COLO668 (cell line): Measurements from ENCODE around the gene CATSPERB.
"Not testable (repeated sequence)": the region's sequence is repeated elsewhere in the genome, so short reads cannot be mapped to it uniquely, and the experiment has no call there.

Experiments
- DNase-seq: peaks from one replicate; lab custom pipeline; 2025; ENCODE audit not compliant: unreplicated experiment; lab: John Stamatoyannopoulos, UW

Gene CATSPERB, protein sequence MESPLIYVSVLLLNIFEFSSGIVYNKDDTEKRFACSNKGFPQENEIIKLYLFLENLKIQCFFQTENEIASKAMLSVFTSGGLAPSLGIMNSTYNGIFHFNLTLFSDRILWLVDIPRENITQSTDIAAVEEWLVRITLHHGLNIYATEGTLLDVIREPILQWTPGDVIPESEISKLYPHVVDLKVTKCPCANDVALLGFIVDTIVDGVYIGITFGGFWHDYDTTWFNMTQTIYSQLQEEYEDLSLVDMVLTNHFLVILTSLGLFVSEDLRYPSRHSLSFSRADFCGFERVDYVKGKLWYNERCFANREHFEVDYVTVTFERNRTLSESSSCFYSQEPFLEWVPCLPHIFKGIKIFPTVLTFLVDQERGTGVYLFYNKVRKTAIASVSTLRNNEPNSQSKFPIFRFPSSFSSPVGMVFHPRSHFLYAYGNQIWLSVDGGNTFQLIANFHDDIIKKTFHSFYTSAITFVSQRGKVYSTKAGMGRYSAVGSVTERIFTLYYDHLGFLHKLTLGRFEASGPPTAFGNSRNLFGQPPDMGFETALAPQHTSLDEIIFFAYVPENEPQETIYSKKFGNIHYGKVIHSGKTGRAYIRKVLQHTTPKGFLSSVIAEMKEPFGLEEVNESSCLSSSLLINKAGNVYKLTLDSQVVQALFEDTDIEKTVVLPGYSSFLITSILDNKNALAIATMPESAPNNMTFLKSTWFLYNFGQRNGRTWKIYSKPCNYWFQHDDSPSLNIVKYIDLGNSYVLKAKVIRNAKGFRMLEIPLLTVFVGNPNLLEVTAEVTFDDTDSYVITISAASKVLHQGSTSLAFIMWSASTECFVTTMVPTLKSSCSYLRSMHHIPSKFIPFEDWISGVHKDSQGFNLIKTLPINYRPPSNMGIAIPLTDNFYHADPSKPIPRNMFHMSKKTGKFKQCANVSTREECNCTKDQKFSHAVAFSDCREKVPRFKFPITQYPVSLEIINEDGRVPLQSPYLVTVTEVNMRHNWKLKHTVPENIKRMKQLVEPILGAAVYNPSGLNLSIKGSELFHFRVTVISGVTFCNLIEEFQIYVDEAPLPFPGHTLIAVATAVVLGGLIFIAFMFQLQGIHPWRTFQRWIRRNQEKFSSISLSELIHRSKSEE

DNA sequence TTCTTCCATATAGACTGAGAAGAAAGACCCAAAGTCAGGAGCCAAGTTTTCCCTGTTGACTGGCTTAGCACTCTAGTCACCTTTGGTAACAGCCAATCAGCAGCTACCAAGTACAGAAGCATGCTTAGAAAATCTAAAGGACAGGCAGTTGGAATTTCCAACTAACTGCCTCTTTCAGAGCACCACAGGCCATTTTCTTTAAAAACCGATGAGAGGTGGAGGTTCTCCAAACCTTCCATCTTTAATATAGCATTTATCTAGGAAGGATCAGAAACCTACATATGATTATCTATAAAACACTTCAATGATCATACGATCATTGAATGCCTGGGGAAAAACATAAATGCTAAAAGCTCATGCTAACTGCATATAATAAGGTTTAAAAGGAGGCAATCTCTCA is at the start of gene CATSPERB:
Gene CATSPERB, minus strand, starts transcription at position 101 of the 400 bp plus-strand sequence. CDS start 2,607 bp downstream, outside the sequence.
- DNase-seq = no peak

- no peak for DNase-seq
Observed at GRCh38 chr14:91780452-91780851, 48.6 kb upstream of the CATSPERB start.

DNA sequence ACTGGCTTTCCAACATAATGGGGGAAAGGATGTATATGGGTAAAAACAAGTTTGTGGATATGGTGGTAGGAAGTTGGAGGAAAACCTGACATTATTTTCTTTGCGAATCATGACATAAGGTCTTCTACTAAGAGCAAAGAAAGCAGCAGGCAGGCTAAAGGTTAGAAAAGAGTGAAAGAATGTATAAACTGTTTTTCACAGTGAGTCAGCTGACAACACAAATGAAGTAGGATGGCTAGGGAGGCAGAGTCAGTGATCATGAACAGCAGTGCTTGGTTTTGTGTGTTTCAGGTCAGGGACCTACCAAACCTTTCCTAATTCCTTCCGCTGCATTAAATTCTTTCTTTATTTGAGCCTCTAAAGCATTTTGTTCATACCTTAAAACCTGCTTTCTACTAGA is 46.3 kb upstream of the CATSPERB start:
- DNase-seq = no peak

- DNase-seq = no peak
Observed at GRCh38 chr14:91774140-91775096, 42.5 kb upstream of the CATSPERB start.

DNA sequence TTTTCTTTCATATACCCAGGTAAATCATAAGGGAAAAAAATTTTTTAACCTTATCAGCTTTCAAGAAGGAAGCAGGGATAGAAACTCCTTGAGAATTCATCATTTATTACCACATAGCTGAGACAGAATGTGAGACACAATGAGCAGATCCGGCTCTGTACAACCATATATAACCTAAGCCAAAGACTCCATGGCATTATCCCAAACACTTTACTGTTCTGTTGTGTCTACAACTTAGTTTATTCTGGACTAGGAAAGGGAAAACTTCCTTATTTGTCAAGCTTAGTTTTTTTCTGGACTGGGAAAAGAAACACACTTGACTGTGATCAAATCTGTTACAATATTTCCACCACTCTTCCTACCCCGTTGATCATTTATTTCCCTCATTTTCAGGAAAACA is 38.3 kb upstream of the CATSPERB start:
- DNase-seq = no peak

DNA sequence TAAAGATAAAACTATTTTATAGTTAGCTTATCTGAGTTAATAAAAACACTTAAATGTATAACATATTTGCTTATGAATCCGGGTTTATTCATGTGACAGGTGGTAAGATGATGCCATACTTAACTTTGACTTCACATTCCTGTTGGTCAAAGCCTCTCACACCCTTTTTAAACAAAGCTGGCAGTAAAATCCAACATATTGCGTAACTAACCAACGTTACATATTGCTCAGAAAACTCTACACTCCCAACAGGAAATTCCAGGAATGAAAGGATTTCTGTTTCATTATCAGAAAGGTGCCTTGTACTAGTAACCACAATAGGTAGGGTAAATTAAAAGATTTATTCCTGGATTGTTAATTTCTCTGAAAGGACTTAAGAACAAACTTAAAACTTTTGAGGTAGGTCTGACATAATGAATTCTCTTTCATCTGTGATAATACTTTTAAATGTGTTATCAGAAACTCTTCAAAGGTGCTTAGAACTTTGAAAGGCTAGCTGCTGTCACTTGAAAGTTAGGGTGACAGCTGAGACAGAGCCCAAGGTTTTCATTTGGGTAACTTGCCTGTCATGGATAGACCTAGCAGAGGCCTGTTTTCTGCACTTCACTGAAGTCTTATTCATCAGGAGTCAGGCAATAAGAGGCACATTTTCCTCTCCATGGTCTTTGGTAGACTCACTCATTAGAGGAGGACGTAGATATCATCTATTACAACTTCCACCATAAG is 23.8 kb upstream of the CATSPERB start:
- DNase-seq = no peak

DNA sequence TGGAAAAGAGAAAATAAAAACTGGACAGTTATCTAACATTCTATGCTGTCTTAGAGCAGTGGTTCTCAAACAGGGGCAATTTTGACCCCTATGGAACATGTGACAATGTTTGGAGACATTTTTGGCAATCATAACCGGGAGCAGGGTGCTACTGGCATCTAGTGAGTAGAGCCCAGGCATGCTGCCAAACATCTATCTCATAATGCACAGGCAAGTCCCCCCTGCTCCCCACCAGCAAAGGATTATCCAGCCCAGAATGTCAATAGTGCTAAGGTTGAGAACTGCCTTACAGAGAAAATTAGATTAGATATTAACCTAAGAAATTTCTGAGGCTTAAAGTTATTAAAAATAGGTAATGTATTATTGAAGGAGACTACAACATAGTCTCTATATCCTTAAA is 22.9 kb upstream of the CATSPERB start:
- DNase-seq = no peak

DNA sequence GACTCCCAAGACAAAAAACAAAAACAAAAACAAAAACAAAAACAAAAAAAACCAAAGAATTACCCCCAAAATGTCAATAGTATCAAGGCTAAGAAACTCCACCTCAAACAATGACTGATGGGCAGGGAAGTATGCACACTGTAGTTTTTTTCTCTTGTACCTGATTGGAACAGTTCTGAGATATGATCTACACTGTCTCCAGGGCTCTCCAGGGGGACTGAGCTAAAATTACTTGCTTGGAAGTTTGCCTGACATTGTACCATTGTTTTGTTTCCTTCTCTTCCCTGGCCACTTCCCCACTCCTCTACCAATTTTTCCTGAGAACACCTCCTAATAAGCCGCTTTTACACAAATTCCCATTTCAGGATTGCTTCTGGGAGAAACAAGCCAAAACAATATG is 22.3 kb upstream of the CATSPERB start:
- DNase-seq = no peak

DNA sequence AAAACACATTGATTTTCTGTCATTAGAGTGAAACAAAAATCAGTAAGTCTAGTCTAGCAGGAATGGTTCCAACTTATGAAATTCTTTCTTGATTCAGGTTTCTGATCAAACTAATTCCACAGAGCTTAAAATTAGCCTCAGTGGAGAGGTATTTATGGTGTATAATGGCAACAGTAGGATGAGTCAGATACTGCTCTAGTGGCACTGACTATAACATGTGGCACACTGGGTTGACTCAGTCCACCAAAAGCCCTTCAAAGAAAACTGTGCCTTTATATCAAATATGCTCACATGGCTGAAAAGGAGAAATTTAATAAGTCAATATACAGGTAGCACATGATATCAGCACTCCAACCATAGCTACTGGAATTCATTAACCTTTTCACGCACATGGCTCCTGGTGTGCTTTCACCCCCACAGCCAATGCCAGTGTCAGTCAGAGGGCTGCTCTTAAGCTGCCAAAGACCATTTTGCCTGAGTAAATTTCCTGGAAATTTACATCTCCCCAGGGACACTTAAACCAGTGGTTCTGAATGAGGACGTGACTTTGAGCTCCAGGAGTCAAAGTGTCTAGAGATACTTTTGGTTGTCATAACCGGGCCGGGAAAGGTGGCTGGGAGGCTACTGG is 21.7 kb upstream of the CATSPERB start:
- no peak for DNase-seq

- DNase-seq = no peak
Observed at GRCh38 chr14:91752961-91753360, 21.1 kb upstream of the CATSPERB start.

DNA sequence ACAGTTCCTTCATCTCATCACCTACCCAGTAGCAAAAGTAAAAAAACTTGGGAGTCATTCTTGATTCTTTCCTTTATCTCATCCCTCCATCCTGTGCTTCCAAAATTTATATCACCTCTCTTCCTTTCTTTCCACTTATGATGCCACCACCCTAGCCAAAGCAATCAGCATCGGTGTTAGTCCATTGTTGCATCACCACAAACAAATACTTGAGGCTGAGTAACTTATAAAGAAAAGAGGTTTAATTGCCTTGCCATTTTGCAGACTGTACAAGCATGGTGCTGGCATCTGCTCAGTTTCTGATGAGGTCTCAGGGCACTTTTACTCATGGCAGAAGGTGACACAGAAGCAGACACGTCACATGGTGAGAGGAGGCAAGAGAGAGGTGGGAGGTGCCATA is 19.8 kb upstream of the CATSPERB start:
- DNase-seq = no peak

DNA sequence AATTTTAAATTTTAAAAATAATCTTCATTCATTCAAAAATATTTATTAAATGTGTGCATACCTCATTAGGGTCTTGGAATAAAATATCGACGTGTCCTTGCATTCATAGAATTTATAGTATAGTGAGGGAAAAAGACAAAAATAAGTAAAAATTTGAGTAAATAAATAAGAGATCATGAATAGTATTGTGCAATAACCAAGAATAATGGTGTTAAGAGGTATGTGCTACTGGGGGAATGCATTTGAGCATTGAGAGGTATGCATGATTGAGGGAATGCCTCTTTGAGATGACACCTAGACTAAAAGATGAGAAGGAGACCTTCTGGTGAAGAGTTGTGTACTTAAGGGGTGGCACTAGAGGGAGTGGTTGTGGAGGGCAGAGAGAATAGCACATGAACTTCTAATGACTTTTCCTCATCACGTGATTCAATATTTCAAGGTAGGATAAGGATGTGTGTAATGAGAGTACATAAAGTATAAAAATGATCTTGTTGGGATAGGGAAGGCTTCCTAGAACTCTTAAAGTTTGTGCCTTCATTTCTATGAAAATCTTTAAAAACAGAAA is 18.8 kb upstream of the CATSPERB start:
- no peak for DNase-seq

GRCh38 chr14:91749868-91750267 is 18.0 kb upstream of the CATSPERB start:
- DNase-seq = no peak

DNA sequence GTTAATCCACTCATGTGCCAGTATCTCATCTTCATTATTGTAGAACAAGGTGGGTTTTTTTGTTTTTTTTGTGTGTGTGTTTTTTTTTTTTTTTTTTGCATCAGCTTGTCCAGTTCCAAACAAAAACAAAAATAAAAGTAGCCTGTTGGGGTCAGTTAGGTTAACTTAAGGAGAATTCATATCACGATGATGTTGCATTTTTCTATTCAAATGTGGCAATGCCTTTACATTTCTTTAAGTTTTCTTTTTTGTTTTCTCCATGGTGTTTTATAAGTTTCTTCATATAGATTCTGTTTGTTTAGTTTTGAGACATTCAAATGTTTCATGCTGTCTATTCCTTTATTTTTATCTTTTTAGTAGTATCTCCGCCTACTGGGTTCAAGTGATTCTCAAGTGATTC is 16.2 kb upstream of the CATSPERB start:
- no peak for DNase-seq

DNA sequence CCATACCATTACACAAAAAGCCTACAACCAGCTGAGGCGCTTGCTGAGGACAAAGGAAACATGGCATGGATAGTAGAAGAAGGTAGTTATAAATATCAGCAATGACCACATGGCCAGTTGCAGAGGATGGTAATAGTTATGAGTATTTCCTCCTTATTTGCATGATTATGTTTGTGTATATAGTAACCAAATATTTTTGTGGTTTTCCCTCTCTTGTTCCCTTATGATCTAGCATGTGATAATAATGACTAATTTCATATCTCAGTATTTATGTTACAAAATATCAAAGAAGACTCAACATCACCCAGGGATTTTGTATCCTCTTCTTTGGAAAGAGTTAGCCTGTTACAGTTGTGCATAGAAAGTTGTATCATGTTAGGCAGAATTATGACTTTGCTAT is 13.5 kb upstream of the CATSPERB start:
- no peak for DNase-seq

DNA sequence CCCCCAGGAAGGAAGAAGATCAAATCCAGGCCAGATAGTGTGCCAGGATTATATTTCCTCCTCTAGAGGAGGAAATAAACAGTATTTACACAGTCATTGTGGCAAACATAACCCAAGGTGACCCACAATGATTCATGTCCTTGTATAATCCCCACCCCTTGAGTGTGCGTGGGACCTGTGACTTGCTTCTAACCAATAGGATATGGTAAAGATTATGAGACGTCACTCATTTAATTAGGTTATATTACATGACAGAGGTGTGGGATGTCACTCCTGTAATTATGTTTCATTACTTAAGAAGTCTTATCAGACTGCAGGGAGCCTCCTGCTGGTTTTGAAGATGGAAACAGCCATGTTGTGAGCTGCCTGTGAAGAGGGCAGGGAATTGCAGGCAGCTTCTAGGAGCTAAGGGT is 12.2 kb upstream of the CATSPERB start:
- DNase-seq = peak; percentile 13

GRCh38 chr14:91743305-91743653 is 11.4 kb upstream of the CATSPERB start:
- no peak for DNase-seq

DNA sequence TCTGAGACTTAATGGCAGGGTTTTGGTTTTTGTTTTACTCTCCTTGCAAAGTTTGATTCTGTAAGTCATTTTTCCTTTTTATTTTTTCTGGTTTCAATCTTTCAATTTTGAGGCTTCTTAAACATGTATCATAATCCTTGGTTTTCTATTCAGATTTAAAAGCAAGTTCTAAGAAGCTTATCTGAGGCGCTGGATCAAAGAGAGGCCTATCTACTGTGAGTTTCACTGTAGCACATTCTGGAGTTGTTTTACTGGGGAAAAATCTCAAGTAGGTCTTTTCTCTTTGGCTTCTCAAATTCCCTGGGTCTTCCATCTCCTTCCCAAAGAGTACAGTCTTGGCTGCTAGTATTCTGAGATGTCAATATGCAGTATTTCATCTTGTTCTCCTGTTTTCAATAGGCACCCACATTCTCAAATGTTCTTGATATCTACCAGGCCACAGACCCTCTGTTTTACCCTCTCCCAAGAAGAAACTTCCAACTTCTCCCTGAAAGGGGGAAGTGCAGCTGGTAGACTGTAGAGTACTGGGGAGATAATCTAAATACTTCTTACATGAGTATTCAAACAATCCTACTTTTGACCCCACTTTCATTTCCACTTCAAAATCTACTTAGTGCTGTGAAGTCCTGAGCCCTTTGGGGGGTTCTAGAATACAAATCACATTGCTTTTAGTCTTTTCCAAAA is 10.9 kb upstream of the CATSPERB start:
- no peak for DNase-seq

GRCh38 chr14:91739867-91740266 is 8.0 kb upstream of the CATSPERB start:
- DNase-seq = not testable (repeated sequence)
